Measurements from ENCODE around the gene STX12. TPM values are rescaled to one million over a fixed set of nuclear protein-coding genes. Genes with fewer than 3 reads are reported as not detected.
"Not testable (repeated sequence)": the region's sequence is repeated elsewhere in the genome, so short reads cannot be mapped to it uniquely, and the experiment has no call there.

Gene STX12
- total and polyA plus RNA-seq, 2 donors from 2014 or later = 27.9 to 49.0 TPM

GRCh38 chr1:27773826-27774445 is 917 bp downstream of the STX12 start:
- intact Hi-C loops (cut with DNase I) = no loop called here
- Histone ChIP-seq H3K27me3 (ENCODE audit: control insufficient read depth, insufficient read depth, low read length) (no peaks in the 10 kb centered on the region), H3K9me3 (ENCODE audit: control insufficient read depth in 2 of 3, insufficient read depth in 1 of 3, low read length in 3 of 3) (no peaks in the 10 kb centered on the region), H3K4me3 (ENCODE audit: low read length in 3 of 3) (peak overlapping the region; percentile 66 to 99 (median 67)), H3K9ac (ENCODE audit: low read length in 3 of 3) (peak overlapping the region; percentile 26 to 99 (median 42)), H3K27ac (ENCODE audit: low read depth in 2 of 2, low read length in 2 of 2) (peak overlapping the region; percentile 57 to 95), H3K4me1 (ENCODE audit: control insufficient read depth in 2 of 3, insufficient read depth in 2 of 3, low read depth in 1 of 3, low read length in 3 of 3) (peaks cover 2 to 12% (median 4%) of the 10 kb centered on the region in 3 donors), H3K36me3 (ENCODE audit: control insufficient read depth in 2 of 3, insufficient read depth in 3 of 3, low read length in 3 of 3) (no peaks in the 10 kb centered on the region)
- TF ChIP-seq, protein P1, sequence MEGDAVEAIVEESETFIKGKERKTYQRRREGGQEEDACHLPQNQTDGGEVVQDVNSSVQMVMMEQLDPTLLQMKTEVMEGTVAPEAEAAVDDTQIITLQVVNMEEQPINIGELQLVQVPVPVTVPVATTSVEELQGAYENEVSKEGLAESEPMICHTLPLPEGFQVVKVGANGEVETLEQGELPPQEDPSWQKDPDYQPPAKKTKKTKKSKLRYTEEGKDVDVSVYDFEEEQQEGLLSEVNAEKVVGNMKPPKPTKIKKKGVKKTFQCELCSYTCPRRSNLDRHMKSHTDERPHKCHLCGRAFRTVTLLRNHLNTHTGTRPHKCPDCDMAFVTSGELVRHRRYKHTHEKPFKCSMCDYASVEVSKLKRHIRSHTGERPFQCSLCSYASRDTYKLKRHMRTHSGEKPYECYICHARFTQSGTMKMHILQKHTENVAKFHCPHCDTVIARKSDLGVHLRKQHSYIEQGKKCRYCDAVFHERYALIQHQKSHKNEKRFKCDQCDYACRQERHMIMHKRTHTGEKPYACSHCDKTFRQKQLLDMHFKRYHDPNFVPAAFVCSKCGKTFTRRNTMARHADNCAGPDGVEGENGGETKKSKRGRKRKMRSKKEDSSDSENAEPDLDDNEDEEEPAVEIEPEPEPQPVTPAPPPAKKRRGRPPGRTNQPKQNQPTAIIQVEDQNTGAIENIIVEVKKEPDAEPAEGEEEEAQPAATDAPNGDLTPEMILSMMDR (IDR thresholded peaks at IDR 0.05; ENCODE audit: borderline replicate concordance, extremely low read depth, insufficient read depth) = no peak
- DNase-seq (peak in 2 of 5 donors; percentile 18 to 30), FAIRE-seq (no peak)

DNA sequence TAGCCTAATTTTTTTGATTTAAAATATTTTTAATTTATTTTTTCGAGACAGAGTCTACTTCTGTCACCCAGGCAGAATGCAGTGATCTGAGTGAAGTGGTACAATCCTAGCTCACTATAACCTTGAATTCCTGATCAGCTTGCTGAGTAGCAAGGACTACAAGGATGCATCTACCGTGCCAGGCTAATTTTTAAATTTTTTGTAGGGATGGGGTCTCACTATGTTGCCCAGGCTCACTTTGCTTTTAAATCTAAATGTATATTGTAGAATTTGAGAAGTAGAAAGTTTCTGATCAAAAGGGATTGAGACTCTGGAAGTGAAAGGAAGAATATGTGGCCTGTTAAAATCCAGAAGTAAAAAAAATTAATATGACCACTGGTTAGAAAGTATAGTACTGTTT is 1.6 kb downstream of the STX12 start:
- Histone ChIP-seq H3K27ac (ENCODE audit: low read depth in 2 of 2, low read length in 2 of 2) (no peak overlapping the region), H3K4me1 (ENCODE audit: control insufficient read depth in 2 of 3, insufficient read depth in 2 of 3, low read depth in 1 of 3, low read length in 3 of 3) (peaks cover 2 to 12% (median 4%) of the 10 kb centered on the region in 3 donors), H3K4me3 (ENCODE audit: low read length in 3 of 3) (no peak overlapping the region), H3K36me3 (ENCODE audit: control insufficient read depth in 2 of 3, insufficient read depth in 3 of 3, low read length in 3 of 3) (no peaks in the 10 kb centered on the region), H3K9me3 (ENCODE audit: control insufficient read depth in 2 of 3, insufficient read depth in 1 of 3, low read length in 3 of 3) (no peaks in the 10 kb centered on the region), H3K9ac (ENCODE audit: low read length in 3 of 3) (peak overlapping the region in 1 of 3 donors; percentile 51), H3K27me3 (ENCODE audit: control insufficient read depth, insufficient read depth, low read length) (no peaks in the 10 kb centered on the region)
- intact Hi-C loops (cut with DNase I) = no loop called here
- TF ChIP-seq, protein P1 (IDR thresholded peaks at IDR 0.05; ENCODE audit: borderline replicate concordance, extremely low read depth, insufficient read depth) = no peak
- FAIRE-seq = no peak
- DNase-seq = no peak

- H3K27ac ChIP-seq (ENCODE audit: low read depth in 2 of 2, low read length in 2 of 2); FAIRE-seq; intact Hi-C loops (cut with DNase I); H3K9me3 ChIP-seq (ENCODE audit: control insufficient read depth in 2 of 3, insufficient read depth in 1 of 3, low read length in 3 of 3); H3K4me3 ChIP-seq (ENCODE audit: low read length in 3 of 3); DNase-seq; H3K27me3 ChIP-seq (ENCODE audit: control insufficient read depth, insufficient read depth, low read length); H3K36me3 ChIP-seq (ENCODE audit: control insufficient read depth in 2 of 3, insufficient read depth in 3 of 3, low read length in 3 of 3); H3K9ac ChIP-seq (ENCODE audit: low read length in 3 of 3): not testable (repeated sequence)
- peaks cover 2 to 12% (median 4%) of the 10 kb centered on the region in 3 donors for H3K4me1 ChIP-seq (ENCODE audit: control insufficient read depth in 2 of 3, insufficient read depth in 2 of 3, low read depth in 1 of 3, low read length in 3 of 3)
These were observed 2.3 kb downstream of the STX12 start for GRCh38 chr1:27775336-27775735.

DNA sequence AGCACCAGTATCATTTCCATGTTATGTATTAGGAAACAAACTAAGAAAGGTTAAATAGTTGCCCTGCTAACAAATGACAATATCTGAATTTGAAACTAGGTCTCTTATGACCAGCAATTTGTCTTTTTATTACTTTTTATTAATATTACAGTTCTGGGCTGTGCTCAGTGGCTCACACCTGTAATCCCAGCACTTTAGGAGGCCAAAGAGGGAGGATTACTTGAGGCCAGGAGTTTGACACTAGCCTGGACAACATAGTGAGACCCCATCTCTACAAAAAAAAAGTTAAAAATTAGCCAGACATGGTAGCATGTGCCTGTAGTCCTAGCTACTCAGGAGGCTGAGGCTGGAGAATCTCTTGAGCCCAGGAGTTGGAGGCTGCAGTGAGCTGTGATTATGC is 3.3 kb downstream of the STX12 start:
- DNase-seq; H3K27ac ChIP-seq (ENCODE audit: low read depth in 2 of 2, low read length in 2 of 2); H3K4me3 ChIP-seq (ENCODE audit: low read length in 3 of 3); FAIRE-seq; H3K27me3 ChIP-seq (ENCODE audit: control insufficient read depth, insufficient read depth, low read length); intact Hi-C loops (cut with DNase I); H3K36me3 ChIP-seq (ENCODE audit: control insufficient read depth in 2 of 3, insufficient read depth in 3 of 3, low read length in 3 of 3); H3K9me3 ChIP-seq (ENCODE audit: control insufficient read depth in 2 of 3, insufficient read depth in 1 of 3, low read length in 3 of 3); H3K9ac ChIP-seq (ENCODE audit: low read length in 3 of 3): not testable (repeated sequence)
- H3K4me1 ChIP-seq (ENCODE audit: control insufficient read depth in 2 of 3, insufficient read depth in 2 of 3, low read depth in 1 of 3, low read length in 3 of 3) = peaks cover 2 to 12% (median 4%) of the 10 kb centered on the region in 3 donors
